SK-N-SH (cell line): ENCODE data around the gene TKTL1. TPM values are rescaled to one million over a fixed set of nuclear protein-coding genes. Genes with fewer than 3 reads are reported as not detected.

Source experiments
- CTCF ChIA-PET: fragments of 300-600, 350-600 bp; formaldehyde crosslinking; extraction: SDS; loops from one replicate; lab custom pipeline; 2021; lab: Yijun Ruan, JAX
- POLR2A ChIA-PET: fragments of 350-600 bp; sonication (Branson Sonifier 250); formaldehyde crosslinking; extraction: SDS; loops from one replicate; lab custom pipeline; 2020; ENCODE audit warnings: antibody characterized with exemption, inconsistent platforms; lab: Yijun Ruan, JAX
- DNase-seq: peaks from one replicate; pipeline ENCODE4 v3.0.0; 2012
- H2AFZ ChIP-seq: fragments of 200-600 bp; sonication (generic); 2 replicates; pipeline ENCODE4 v1.8.1; 2016; ENCODE audit warnings: antibody characterized with exemption, mild to moderate bottlenecking, low read depth
- H3F3A ChIP-seq: fragments of 200-600 bp; sonication (generic); replicated peaks from 2 replicates; pipeline ENCODE3; 2016; ENCODE audit warnings: antibody characterized with exemption, mild to moderate bottlenecking; ENCODE audit not compliant: insufficient read depth
- H3K27ac ChIP-seq, 2 experiments: fragments of 200-500 bp in 1 of 2; fragments of 200-600 bp in 1 of 2; sonication (Bioruptor generic) in 1 of 2; sonication (generic), shearing (Covaris generic) in 1 of 2; 2 replicates each; pipeline versions ENCODE4 v1.5.1 to v1.6.1; 2014 to 2016; ENCODE audit warnings: low read depth in 2 of 2, inconsistent platforms in 1 of 2, low read length in 1 of 2, mild to moderate bottlenecking in 1 of 2, mixed read lengths in 1 of 2
- H3K27me3 ChIP-seq: fragments of 200-600 bp; sonication (generic), shearing (Covaris generic); 2 replicates; pipeline ENCODE4 v1.6.1; 2016; ENCODE audit warnings: mixed run types; ENCODE audit not compliant: insufficient read depth
- H3K36me3 ChIP-seq, 2 experiments: fragments of 200-500 bp in 1 of 2; fragments of 200-600 bp in 1 of 2; sonication (Bioruptor generic) in 1 of 2; sonication (generic) in 1 of 2; replicated peaks in 1 of 2; 2 replicates each; pipeline versions ENCODE3 to v1.5.1; 2014 to 2016; ENCODE audit warnings: low read length in 1 of 2, mild to moderate bottlenecking in 1 of 2; ENCODE audit not compliant: insufficient read depth in 2 of 2, control insufficient read depth in 1 of 2
- H3K4me1 ChIP-seq, 2 experiments: fragments of 200-500 bp in 1 of 2; fragments of 200-600 bp in 1 of 2; sonication (Bioruptor generic) in 1 of 2; sonication (generic), shearing (Covaris generic) in 1 of 2; 2 replicates each; pipeline versions ENCODE4 v1.5.1 to v1.6.1; 2014 to 2016; ENCODE audit warnings: low read depth in 1 of 2, low read length in 1 of 2, mixed run types in 1 of 2; ENCODE audit not compliant: insufficient read depth in 2 of 2, control insufficient read depth in 1 of 2
- H3K4me2 ChIP-seq: fragments of 200-600 bp; sonication (generic), shearing (Covaris generic); 2 replicates; pipeline ENCODE4 v1.6.1; 2017; ENCODE audit warnings: mixed run types
- H3K4me3 ChIP-seq, 2 experiments: fragments of 200-500 bp in 1 of 2; fragments of 200-600 bp in 1 of 2; sonication (Bioruptor generic) in 1 of 2; sonication (generic), shearing (Covaris generic) in 1 of 2; 2 replicates each; pipeline versions ENCODE4 v1.5.1 to v1.8.1; 2014 to 2016; ENCODE audit warnings: low read depth in 2 of 2, inconsistent platforms in 1 of 2, low read length in 1 of 2, mild to moderate bottlenecking in 1 of 2, mixed read lengths in 1 of 2, moderate library complexity in 1 of 2
- H3K79me2 ChIP-seq: fragments of 200-600 bp; sonication (generic); 2 replicates; pipeline ENCODE4 v1.8.1; 2017; ENCODE audit warnings: mild to moderate bottlenecking; ENCODE audit not compliant: insufficient read depth
- H3K9ac ChIP-seq: fragments of 200-600 bp; sonication (generic); 2 replicates; pipeline ENCODE4 v1.6.1; 2017; ENCODE audit warnings: mixed run types
- H3K9me2 ChIP-seq: fragments of 200-600 bp; sonication (generic); 2 replicates; pipeline ENCODE4 v1.6.1; 2017; ENCODE audit warnings: mixed run types
- H3K9me3 ChIP-seq: fragments of 200-600 bp; sonication (generic); 2 replicates; pipeline ENCODE4 v1.6.1; 2017; ENCODE audit warnings: mixed run types, mild to moderate bottlenecking, moderate library complexity
- H4K20me1 ChIP-seq: fragments of 200-600 bp; sonication (generic); 2 replicates; pipeline ENCODE4 v1.6.1; 2017; ENCODE audit warnings: mild to moderate bottlenecking, mixed run types; ENCODE audit not compliant: insufficient read depth
- CHD2 ChIP-seq: fragments of 150-350 bp; IDR thresholded peaks from 2 replicates; pipeline ENCODE4 v1.6.1; 2018; ENCODE audit warnings: low read length; ENCODE audit not compliant: partially characterized antibody
- ELF1 ChIP-seq: IDR thresholded peaks from 2 replicates; pipeline ENCODE4 v1.4.0; 2012
- FOXJ3 ChIP-seq: sonication (generic); formaldehyde crosslinking; IDR thresholded peaks from 2 replicates; pipeline ENCODE4 v1.5.1; 2020; ENCODE audit warnings: mild to moderate bottlenecking, missing genetic modification reagents
- JUND ChIP-seq: IDR thresholded peaks from 2 replicates; pipeline ENCODE4 v1.4.0; 2012
- NRF1 ChIP-seq: IDR thresholded peaks from 2 replicates; pipeline ENCODE4 v1.6.1; 2012; ENCODE audit warnings: low read depth, mild to moderate bottlenecking, low read length
- POLR2AphosphoS5 ChIP-seq: IDR thresholded peaks from 2 replicates; pipeline ENCODE4 v1.6.1; 2012; ENCODE audit warnings: low read depth, low read length
- RAD21 ChIP-seq: IDR thresholded peaks from 2 replicates; pipeline ENCODE4 v1.6.1; 2012; ENCODE audit warnings: mild to moderate bottlenecking, low read length
- REST ChIP-seq: IDR thresholded peaks from 2 replicates; pipeline ENCODE4 v1.6.1; 2012; ENCODE audit warnings: mild to moderate bottlenecking, low read depth, low read length, moderate library complexity
- RFX5 ChIP-seq: IDR thresholded peaks from 2 replicates; pipeline ENCODE4 v1.6.1; 2012; ENCODE audit warnings: mild to moderate bottlenecking, improper control_type of control experiment, low read length
- SIN3A ChIP-seq: IDR thresholded peaks from 2 replicates; pipeline ENCODE4 v1.6.1; 2012; ENCODE audit warnings: low read depth, mild to moderate bottlenecking, low read length, moderate library complexity, borderline replicate concordance
- TAF1 ChIP-seq: IDR thresholded peaks from 2 replicates; pipeline ENCODE4 v1.6.1; 2012; ENCODE audit warnings: low read depth, mild to moderate bottlenecking, low read length, moderate library complexity, borderline replicate concordance
- TCF12 ChIP-seq: IDR thresholded peaks from 2 replicates; pipeline ENCODE4 v1.4.0; 2012
- WGBS: methylation state at CpG from one replicate; pipeline ENCODE4 v1.1.6; 2017; ENCODE audit warnings: low lambda C conversion rate; 5-methylcytosine and 5-hydroxymethylcytosine counted together
- polyA plus RNA-seq, 3 experiments: library from polyadenylated mRNA; depleted of rRNA; stranded (reverse); fragments of >200 nt; gene quantifications; 2 replicates each; pipeline ENCODE4 v1.2.3, GENCODE V29; 2012
- TF ChIP-seq, protein P1 (sequence below): fragments of 200-600 bp; sonication (generic); IDR thresholded peaks from 2 replicates; pipeline ENCODE4 v1.6.1; 2017; ENCODE audit warnings: antibody characterized with exemption, mild to moderate bottlenecking, moderate library complexity
- TF ChIP-seq, protein P2 (sequence below): fragments of 150-350 bp; IDR thresholded peaks from 2 replicates; pipeline ENCODE4 v1.6.1; 2017; ENCODE audit warnings: antibody characterized with exemption, low read length, low read depth, borderline replicate concordance
- TF ChIP-seq, protein P3 (sequence below): IDR thresholded peaks from 2 replicates; pipeline ENCODE4 v1.4.0; 2012; ENCODE audit warnings: low read depth, borderline replicate concordance
- TF ChIP-seq, protein P4 (sequence below): IDR thresholded peaks from 2 replicates; pipeline ENCODE4 v1.4.0; 2012; ENCODE audit warnings: low read depth

The TKTL1 gene
- polyA plus RNA-seq, 1 of the 3 experiments (the other 2 are of a cell fraction): not detected

DNA sequence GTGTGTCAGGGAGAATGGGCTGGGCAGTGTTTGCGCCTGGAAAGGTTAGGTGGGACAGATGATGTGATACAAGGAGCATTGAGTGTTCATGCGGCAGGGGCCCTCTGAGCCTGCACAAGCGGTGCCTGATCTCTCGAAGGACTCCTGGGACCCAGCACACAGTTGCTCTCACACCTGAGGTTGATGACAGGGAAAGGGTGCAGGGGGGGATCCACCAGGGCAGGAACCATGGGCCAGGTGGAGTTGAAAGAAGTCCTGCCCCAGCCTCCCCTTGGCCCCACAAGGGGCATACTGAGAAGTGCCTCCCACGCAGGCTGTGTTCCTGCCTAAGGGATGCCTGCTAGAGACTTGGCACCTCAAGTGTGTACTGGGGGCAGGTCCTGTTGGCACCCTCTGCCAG lies 33.1 kb downstream of the TKTL1 start:
- Histone ChIP-seq H3K9ac (no peak overlapping the region), H3K79me2 (no peaks in the 10 kb centered on the region), H2AFZ (no peak overlapping the region), H3K36me3 (no peaks in the 10 kb centered on the region), H4K20me1 (no peaks in the 10 kb centered on the region), H3K4me1 (no peaks in the 10 kb centered on the region; a peak in 1 of 4 replicates), H3K4me3 (no peak overlapping the region), H3K9me2 (no peaks in the 10 kb centered on the region), H3K9me3 (no peaks in the 10 kb centered on the region), H3K4me2 (no peak overlapping the region), H3F3A (no peaks in the 10 kb centered on the region), H3K27ac (no peak overlapping the region), H3K27me3 (peaks cover 77% of the 10 kb centered on the region)
- POLR2A ChIA-PET: no interaction called here
- 42% methylated on average over 4 of the region's 5 CpGs for WGBS
- no peak for DNase-seq
- TF ChIP-seq TCF12: no peak
- TF ChIP-seq, protein P1, sequence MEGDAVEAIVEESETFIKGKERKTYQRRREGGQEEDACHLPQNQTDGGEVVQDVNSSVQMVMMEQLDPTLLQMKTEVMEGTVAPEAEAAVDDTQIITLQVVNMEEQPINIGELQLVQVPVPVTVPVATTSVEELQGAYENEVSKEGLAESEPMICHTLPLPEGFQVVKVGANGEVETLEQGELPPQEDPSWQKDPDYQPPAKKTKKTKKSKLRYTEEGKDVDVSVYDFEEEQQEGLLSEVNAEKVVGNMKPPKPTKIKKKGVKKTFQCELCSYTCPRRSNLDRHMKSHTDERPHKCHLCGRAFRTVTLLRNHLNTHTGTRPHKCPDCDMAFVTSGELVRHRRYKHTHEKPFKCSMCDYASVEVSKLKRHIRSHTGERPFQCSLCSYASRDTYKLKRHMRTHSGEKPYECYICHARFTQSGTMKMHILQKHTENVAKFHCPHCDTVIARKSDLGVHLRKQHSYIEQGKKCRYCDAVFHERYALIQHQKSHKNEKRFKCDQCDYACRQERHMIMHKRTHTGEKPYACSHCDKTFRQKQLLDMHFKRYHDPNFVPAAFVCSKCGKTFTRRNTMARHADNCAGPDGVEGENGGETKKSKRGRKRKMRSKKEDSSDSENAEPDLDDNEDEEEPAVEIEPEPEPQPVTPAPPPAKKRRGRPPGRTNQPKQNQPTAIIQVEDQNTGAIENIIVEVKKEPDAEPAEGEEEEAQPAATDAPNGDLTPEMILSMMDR: no peak
- TF ChIP-seq TAF1: no peak
- no peak for TF ChIP-seq RAD21
- TF ChIP-seq, protein P2, sequence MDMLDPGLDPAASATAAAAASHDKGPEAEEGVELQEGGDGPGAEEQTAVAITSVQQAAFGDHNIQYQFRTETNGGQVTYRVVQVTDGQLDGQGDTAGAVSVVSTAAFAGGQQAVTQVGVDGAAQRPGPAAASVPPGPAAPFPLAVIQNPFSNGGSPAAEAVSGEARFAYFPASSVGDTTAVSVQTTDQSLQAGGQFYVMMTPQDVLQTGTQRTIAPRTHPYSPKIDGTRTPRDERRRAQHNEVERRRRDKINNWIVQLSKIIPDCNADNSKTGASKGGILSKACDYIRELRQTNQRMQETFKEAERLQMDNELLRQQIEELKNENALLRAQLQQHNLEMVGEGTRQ: no peak
- no peak for TF ChIP-seq JUND
- TF ChIP-seq CHD2: no peak
- TF ChIP-seq, protein P3, sequence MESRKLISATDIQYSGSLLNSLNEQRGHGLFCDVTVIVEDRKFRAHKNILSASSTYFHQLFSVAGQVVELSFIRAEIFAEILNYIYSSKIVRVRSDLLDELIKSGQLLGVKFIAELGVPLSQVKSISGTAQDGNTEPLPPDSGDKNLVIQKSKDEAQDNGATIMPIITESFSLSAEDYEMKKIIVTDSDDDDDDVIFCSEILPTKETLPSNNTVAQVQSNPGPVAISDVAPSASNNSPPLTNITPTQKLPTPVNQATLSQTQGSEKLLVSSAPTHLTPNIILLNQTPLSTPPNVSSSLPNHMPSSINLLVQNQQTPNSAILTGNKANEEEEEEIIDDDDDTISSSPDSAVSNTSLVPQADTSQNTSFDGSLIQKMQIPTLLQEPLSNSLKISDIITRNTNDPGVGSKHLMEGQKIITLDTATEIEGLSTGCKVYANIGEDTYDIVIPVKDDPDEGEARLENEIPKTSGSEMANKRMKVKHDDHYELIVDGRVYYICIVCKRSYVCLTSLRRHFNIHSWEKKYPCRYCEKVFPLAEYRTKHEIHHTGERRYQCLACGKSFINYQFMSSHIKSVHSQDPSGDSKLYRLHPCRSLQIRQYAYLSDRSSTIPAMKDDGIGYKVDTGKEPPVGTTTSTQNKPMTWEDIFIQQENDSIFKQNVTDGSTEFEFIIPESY: no peak
- no peak for TF ChIP-seq POLR2AphosphoS5
- TF ChIP-seq ELF1: no peak
- TF ChIP-seq FOXJ3: no peak
- TF ChIP-seq SIN3A: no peak
- TF ChIP-seq NRF1: no peak
- TF ChIP-seq REST: no peak
- TF ChIP-seq, protein P4, sequence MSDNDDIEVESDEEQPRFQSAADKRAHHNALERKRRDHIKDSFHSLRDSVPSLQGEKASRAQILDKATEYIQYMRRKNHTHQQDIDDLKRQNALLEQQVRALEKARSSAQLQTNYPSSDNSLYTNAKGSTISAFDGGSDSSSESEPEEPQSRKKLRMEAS: no peak
- no peak for TF ChIP-seq RFX5
- TF ChIP-seq, all 33 proteins: peak for 0
- CTCF ChIA-PET: interaction anchor here (1.2 kb wide), 1 partner anchor 14 kb away, joined by 4 read pairs; no protein-coding TSS in a partner anchor
